ENCODE measurements around the gene KCNIP1.

KCNIP1 gene

DNA sequence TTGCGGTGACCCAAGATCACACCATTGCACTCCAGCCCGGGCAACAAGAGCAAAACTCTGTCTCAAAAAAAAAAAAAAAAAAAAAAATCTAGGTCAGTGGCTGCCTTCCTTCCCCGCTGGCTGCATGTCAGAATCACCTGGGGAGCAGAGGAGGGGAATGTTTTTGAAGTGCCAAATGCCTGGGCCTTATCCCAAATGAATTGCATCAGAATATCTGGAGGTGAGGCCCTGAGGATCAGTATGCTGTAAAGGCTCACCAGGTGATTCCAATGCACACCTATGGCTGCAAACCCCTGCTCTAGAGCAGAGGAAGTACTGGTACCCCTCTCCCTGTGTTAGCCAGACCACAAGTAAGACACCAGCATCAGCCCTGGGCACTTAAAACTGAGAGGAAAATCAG, 235.0 kb downstream of the KCNIP1 start:
- Histone ChIP-seq H4K20me1 (ENCODE audit: low read depth, low read length) (no peaks in the 10 kb centered on the region), H3F3A (ENCODE audit: insufficient read depth) (no peaks in the 10 kb centered on the region), H3K79me2 (ENCODE audit: insufficient read depth, low read length) (no peaks in the 10 kb centered on the region), H3K36me3 (ENCODE audit: low read length) (no peaks in the 10 kb centered on the region), H3K4me2 (ENCODE audit: low read depth, low read length, poor library complexity, severe bottlenecking) (no peak overlapping the region), H3K27me3 (ENCODE audit: low read length) (no peaks in the 10 kb centered on the region; the same call in 1 of the 2 replicates), H3K9me2 (replicated peaks; ENCODE audit: insufficient read depth, low read length) (no peaks in the 10 kb centered on the region), H2AFZ (ENCODE audit: low read depth, low read length, severe bottlenecking) (no peak overlapping the region), H3K4me3 (ENCODE audit: insufficient read depth, low read length, poor library complexity, severe bottlenecking) (no peak overlapping the region), H3K9ac (ENCODE audit: low read length) (no peak overlapping the region), H3K9me3 (ENCODE audit: insufficient read depth, low read length) (no peaks in the 10 kb centered on the region), H3K27ac (ENCODE audit: low read depth, low read length) (no peak overlapping the region)
- TF ChIP-seq, protein P1, sequence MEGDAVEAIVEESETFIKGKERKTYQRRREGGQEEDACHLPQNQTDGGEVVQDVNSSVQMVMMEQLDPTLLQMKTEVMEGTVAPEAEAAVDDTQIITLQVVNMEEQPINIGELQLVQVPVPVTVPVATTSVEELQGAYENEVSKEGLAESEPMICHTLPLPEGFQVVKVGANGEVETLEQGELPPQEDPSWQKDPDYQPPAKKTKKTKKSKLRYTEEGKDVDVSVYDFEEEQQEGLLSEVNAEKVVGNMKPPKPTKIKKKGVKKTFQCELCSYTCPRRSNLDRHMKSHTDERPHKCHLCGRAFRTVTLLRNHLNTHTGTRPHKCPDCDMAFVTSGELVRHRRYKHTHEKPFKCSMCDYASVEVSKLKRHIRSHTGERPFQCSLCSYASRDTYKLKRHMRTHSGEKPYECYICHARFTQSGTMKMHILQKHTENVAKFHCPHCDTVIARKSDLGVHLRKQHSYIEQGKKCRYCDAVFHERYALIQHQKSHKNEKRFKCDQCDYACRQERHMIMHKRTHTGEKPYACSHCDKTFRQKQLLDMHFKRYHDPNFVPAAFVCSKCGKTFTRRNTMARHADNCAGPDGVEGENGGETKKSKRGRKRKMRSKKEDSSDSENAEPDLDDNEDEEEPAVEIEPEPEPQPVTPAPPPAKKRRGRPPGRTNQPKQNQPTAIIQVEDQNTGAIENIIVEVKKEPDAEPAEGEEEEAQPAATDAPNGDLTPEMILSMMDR (IDR thresholded peaks at IDR 0.05; ENCODE audit: insufficient read depth, low read length, poor library complexity, severe bottlenecking) = no peak
- TF ChIP-seq EZH2phosphoT487 (conservative IDR thresholded peaks at IDR 0.05; ENCODE audit: low read length) = no peak

GRCh38 chr5:170739446-170739845, 235.6 kb downstream of the KCNIP1 start:
- H3K27me3 ChIP-seq (ENCODE audit: low read length) = no peaks in the 10 kb centered on the region; the same call in 1 of the 2 replicates
- H3K36me3 ChIP-seq (ENCODE audit: low read length) = no peaks in the 10 kb centered on the region
- TF ChIP-seq EZH2phosphoT487 (conservative IDR thresholded peaks at IDR 0.05; ENCODE audit: low read length) = no peak
- TF ChIP-seq, protein P1 (IDR thresholded peaks at IDR 0.05; ENCODE audit: insufficient read depth, low read length, poor library complexity, severe bottlenecking) = no peak
- H3K9me2 ChIP-seq (replicated peaks; ENCODE audit: insufficient read depth, low read length) = no peaks in the 10 kb centered on the region
- H3K79me2 ChIP-seq (ENCODE audit: insufficient read depth, low read length) = no peaks in the 10 kb centered on the region
- no peaks in the 10 kb centered on the region for H3F3A ChIP-seq (ENCODE audit: insufficient read depth)
- no peak overlapping the region for H3K27ac ChIP-seq (ENCODE audit: low read depth, low read length)
- H2AFZ ChIP-seq (ENCODE audit: low read depth, low read length, severe bottlenecking) = no peak overlapping the region
- no peak overlapping the region for H3K4me3 ChIP-seq (ENCODE audit: insufficient read depth, low read length, poor library complexity, severe bottlenecking)
- no peak overlapping the region for H3K4me2 ChIP-seq (ENCODE audit: low read depth, low read length, poor library complexity, severe bottlenecking)
- no peaks in the 10 kb centered on the region for H4K20me1 ChIP-seq (ENCODE audit: low read depth, low read length)
- H3K9ac ChIP-seq (ENCODE audit: low read length) = no peak overlapping the region
- no peaks in the 10 kb centered on the region for H3K9me3 ChIP-seq (ENCODE audit: insufficient read depth, low read length)

- Histone ChIP-seq H3K9me2 (replicated peaks; ENCODE audit: insufficient read depth, low read length) (no peaks in the 10 kb centered on the region), H3K27ac (ENCODE audit: low read depth, low read length) (no peak overlapping the region), H3F3A (ENCODE audit: insufficient read depth) (no peaks in the 10 kb centered on the region), H3K36me3 (ENCODE audit: low read length) (no peaks in the 10 kb centered on the region), H3K79me2 (ENCODE audit: insufficient read depth, low read length) (no peaks in the 10 kb centered on the region), H2AFZ (ENCODE audit: low read depth, low read length, severe bottlenecking) (no peak overlapping the region), H3K27me3 (ENCODE audit: low read length) (no peaks in the 10 kb centered on the region; the same call in 1 of the 2 replicates), H3K9me3 (ENCODE audit: insufficient read depth, low read length) (no peaks in the 10 kb centered on the region), H3K9ac (ENCODE audit: low read length) (no peak overlapping the region), H3K4me2 (ENCODE audit: low read depth, low read length, poor library complexity, severe bottlenecking) (no peak overlapping the region), H4K20me1 (ENCODE audit: low read depth, low read length) (no peaks in the 10 kb centered on the region), H3K4me3 (ENCODE audit: insufficient read depth, low read length, poor library complexity, severe bottlenecking) (no peak overlapping the region)
- no peak for TF ChIP-seq EZH2phosphoT487 (conservative IDR thresholded peaks at IDR 0.05; ENCODE audit: low read length)
- TF ChIP-seq, protein P1 (IDR thresholded peaks at IDR 0.05; ENCODE audit: insufficient read depth, low read length, poor library complexity, severe bottlenecking) = no peak
Observed at GRCh38 chr5:170740551-170741205, 236.9 kb downstream of the KCNIP1 start.

Measured in SU-DHL-6 (cell line).